ENCODE results near the gene UFD1. TPM values are rescaled to one million over a fixed set of nuclear protein-coding genes. Genes with fewer than 3 reads are reported as not detected.

The UFD1 gene
- total and polyA plus RNA-seq, 2 of the 13 experiments (the other 11 are each of a cell fraction or from before 2014, with no cell fraction given): 47.9 to 51.1 TPM

- no peak for TF ChIP-seq NFYC (CRISPR knock-in tag; IDR thresholded peaks at IDR 0.05)
- no peak for TF ChIP-seq ZNF724P (CRISPR knock-in tag; IDR thresholded peaks at IDR 0.05; ENCODE audit: borderline replicate concordance)
- TF ChIP-seq ZNF276 (CRISPR knock-in tag; IDR thresholded peaks at IDR 0.05; ENCODE audit: low read depth): no peak
- no peak for TF ChIP-seq ZNF33A (CRISPR knock-in tag; IDR thresholded peaks at IDR 0.05; ENCODE audit: borderline replicate concordance)
- TF ChIP-seq DR1 (CRISPR knock-in tag; IDR thresholded peaks at IDR 0.05): no peak
- no peak for TF ChIP-seq ZNF318 (CRISPR knock-in tag; IDR thresholded peaks at IDR 0.05)
- no peak for TF ChIP-seq FOXO4 (CRISPR knock-in tag; conservative IDR thresholded peaks at IDR 0.05)
- no peak for TF ChIP-seq FOSL1 (CRISPR knock-in tag; IDR thresholded peaks at IDR 0.05; ENCODE audit: borderline replicate concordance)
- no peak for TF ChIP-seq ZNF512 (CRISPR knock-in tag; IDR thresholded peaks at IDR 0.05)
- 98% methylated on average over 4 of the region's 4 CpGs for WGBS (ENCODE audit: low lambda C conversion rate)
- DNase-seq (ENCODE audit: low spot score): no peak
- Histone ChIP-seq H3K27me3 (ENCODE audit: control insufficient read depth in 1 of 2, insufficient read depth in 2 of 2, low read length in 2 of 2) (no peaks in the 10 kb centered on the region), H3K9me3 (ENCODE audit: low read length) (no peaks in the 10 kb centered on the region), H3K4me1 (ENCODE audit: insufficient read depth, low read length) (no peaks in the 10 kb centered on the region), H3K79me2 (ENCODE audit: insufficient read depth, low read length) (no peaks in the 10 kb centered on the region), H3K4me3 (replicated peaks in 1 of 3; ENCODE audit: insufficient read depth in 1 of 3, low read depth in 2 of 3, low read length in 3 of 3) (no peak overlapping the region), H3K27ac (ENCODE audit: extremely low read length, insufficient read depth, low read length) (no peak overlapping the region), H3K4me2 (ENCODE audit: low read depth, low read length) (no peak overlapping the region), H3K36me3 (replicated peaks in 1 of 2; ENCODE audit: control insufficient read depth in 1 of 2, insufficient read depth in 2 of 2, low read length in 2 of 2) (peaks cover 29 to 68% of the 10 kb centered on the region in 2 experiments; a peak in 4 of 5 replicates), H4K20me1 (ENCODE audit: insufficient read depth, low read length) (no peaks in the 10 kb centered on the region), H3K9ac (ENCODE audit: insufficient read depth, low read depth, low read length) (no peak overlapping the region), H2AFZ (ENCODE audit: low read length) (no peak overlapping the region)
- intact Hi-C loops (cut with micrococcal nuclease; ENCODE audit: unreplicated experiment): no loop called here
- in situ Hi-C loops (cut with HindIII; ENCODE audit: extremely low pct_ligation_motif_present, low pct_unique_long_range_greater_than_20kb): no loop called here
- no TSS peak for BruUV-seq (replicated peaks)
- no peak for ATAC-seq
- FAIRE-seq: no peak
- POLR2A ChIA-PET: no interaction called here
- CTCF ChIA-PET (ENCODE audit: low intra/inter-chr PET ratio, low total read pairs): no interaction called here
Measured at GRCh38 chr22:19464975-19465374, 14.0 kb downstream of the UFD1 start.

Data from HepG2 (cell line).